ENCODE data around the gene BCL2L11. TPM values are rescaled to one million over a fixed set of nuclear protein-coding genes. Genes with fewer than 3 reads are reported as not detected.

BCL2L11 gene
- total RNA-seq, 4 donors from 2014 or later, result 8.9 to 27.0 (median 18.0) TPM

- Histone ChIP-seq H3K27me3 (no peaks in the 10 kb centered on the region), H3K27ac (no peak overlapping the region), H3K4me1 (peaks cover 11% of the 10 kb centered on the region), H3K36me3 (no peaks in the 10 kb centered on the region), H3K9me3 (no peaks in the 10 kb centered on the region), H3K4me3 (no peak overlapping the region)
- no CpG with 5 or more reads among the region's 5 CpGs for whole genome bisulfite sequencing
- no peak for DNase-seq (ENCODE audit: low spot score in 2 of 2)
- no peak for TF ChIP-seq CTCF (IDR thresholded peaks at IDR 0.05)
- no peak for TF ChIP-seq POLR2AphosphoS5 (IDR thresholded peaks at IDR 0.05)
- TF ChIP-seq POLR2A (IDR thresholded peaks at IDR 0.05), result no peak
- no peak for TF ChIP-seq EP300 (IDR thresholded peaks at IDR 0.05)
These were observed 52.0 kb downstream of the BCL2L11 start for GRCh38 chr2:111172666-111173065.

- Histone ChIP-seq H3K27me3 (no peaks in the 10 kb centered on the region), H3K36me3 (no peaks in the 10 kb centered on the region), H3K9me3 (no peaks in the 10 kb centered on the region), H3K4me1 (peaks cover 8% of the 10 kb centered on the region), H3K4me3 (no peak overlapping the region), H3K27ac (no peak overlapping the region)
- 96% methylated on average over 7 of the region's 7 CpGs for WGBS
- no peak for DNase-seq (ENCODE audit: low spot score in 2 of 2)
- TF ChIP-seq CTCF (IDR thresholded peaks at IDR 0.05) (no peak), POLR2A (IDR thresholded peaks at IDR 0.05) (no peak), EP300 (IDR thresholded peaks at IDR 0.05) (no peak), POLR2AphosphoS5 (IDR thresholded peaks at IDR 0.05) (no peak)
These were observed 52.6 kb downstream of the BCL2L11 start for GRCh38 chr2:111173338-111173737.

- H3K4me3 ChIP-seq, result no peak overlapping the region
- 95% methylated on average over 6 of the region's 6 CpGs for WGBS
- H3K27me3 ChIP-seq, result no peaks in the 10 kb centered on the region
- no peaks in the 10 kb centered on the region for H3K36me3 ChIP-seq
- no peak overlapping the region for H3K27ac ChIP-seq
- H3K9me3 ChIP-seq, result no peaks in the 10 kb centered on the region
- TF ChIP-seq POLR2A (IDR thresholded peaks at IDR 0.05), result no peak
- no peak for TF ChIP-seq EP300 (IDR thresholded peaks at IDR 0.05)
- no peak for TF ChIP-seq POLR2AphosphoS5 (IDR thresholded peaks at IDR 0.05)
- no peak for TF ChIP-seq CTCF (IDR thresholded peaks at IDR 0.05)
- no peak for DNase-seq (ENCODE audit: low spot score in 2 of 2)
- peaks cover 3% of the 10 kb centered on the region for H3K4me1 ChIP-seq
These were observed 53.1 kb downstream of the BCL2L11 start for GRCh38 chr2:111173856-111174255.

GRCh38 chr2:111175615-111176014 is 54.9 kb downstream of the BCL2L11 start:
- Histone ChIP-seq H3K27me3 (no peaks in the 10 kb centered on the region), H3K4me1 (no peaks in the 10 kb centered on the region), H3K36me3 (no peaks in the 10 kb centered on the region), H3K4me3 (no peak overlapping the region), H3K27ac (no peak overlapping the region), H3K9me3 (no peaks in the 10 kb centered on the region)
- TF ChIP-seq POLR2A (IDR thresholded peaks at IDR 0.05), result no peak
- no peak for TF ChIP-seq EP300 (IDR thresholded peaks at IDR 0.05)
- TF ChIP-seq POLR2AphosphoS5 (IDR thresholded peaks at IDR 0.05), result no peak
- no peak for TF ChIP-seq CTCF (IDR thresholded peaks at IDR 0.05)
- WGBS, result 77% methylated on average over 4 of the region's 4 CpGs
- no peak for DNase-seq (ENCODE audit: low spot score in 2 of 2)

GRCh38 chr2:111176388-111176787 is 55.7 kb downstream of the BCL2L11 start:
- Histone ChIP-seq H3K27me3 (no peaks in the 10 kb centered on the region), H3K36me3 (no peaks in the 10 kb centered on the region), H3K4me1 (no peaks in the 10 kb centered on the region), H3K9me3 (no peaks in the 10 kb centered on the region), H3K4me3 (no peak overlapping the region), H3K27ac (no peak overlapping the region)
- 96% methylated on average over 7 of the region's 7 CpGs for WGBS
- no peak for DNase-seq (ENCODE audit: low spot score in 2 of 2)
- TF ChIP-seq POLR2A (IDR thresholded peaks at IDR 0.05) (no peak), CTCF (IDR thresholded peaks at IDR 0.05) (no peak), EP300 (IDR thresholded peaks at IDR 0.05) (no peak), POLR2AphosphoS5 (IDR thresholded peaks at IDR 0.05) (no peak)
